Right renal cortex interstitium (tissue), 3 donors: ENCODE measurements around the gene POC5. TPM values are rescaled to one million over a fixed set of nuclear protein-coding genes. Genes with fewer than 3 reads are reported as not detected.
"Not testable (repeated sequence)": the region's sequence is repeated elsewhere in the genome, so short reads cannot be mapped to it uniquely, and the experiment has no call there.

Source experiments
- DNase-seq, 3 donors: peaks; one replicate each; pipeline ENCODE4 v3.0.0-alpha.2; 2013; ENCODE audit warnings: low read depth in 3 of 3, low spot score in 2 of 3
- polyA plus RNA-seq, 3 donors: library from polyadenylated mRNA; unstranded; fragments of 120-200 nt; gene quantifications; one replicate each; pipeline ENCODE4 v1.2.1, GENCODE V29; 2013; ENCODE audit not compliant: insufficient read length in 3 of 3

Gene POC5
- polyA plus RNA-seq, 3 donors = 13.6 to 20.1 (median 20.0) TPM

- DNase-seq = no peak
Measured at GRCh38 chr5:75706775-75707174, 10.5 kb downstream of the POC5 start.

- DNase-seq = no peak
Measured at GRCh38 chr5:75706016-75706415, 11.2 kb downstream of the POC5 start.

- DNase-seq = no peak
Measured at GRCh38 chr5:75701856-75702255, 15.4 kb downstream of the POC5 start.

GRCh38 chr5:75695472-75696351 is 21.5 kb downstream of the POC5 start:
- DNase-seq = not testable (repeated sequence)

GRCh38 chr5:75694781-75695180 is 22.5 kb downstream of the POC5 start:
- DNase-seq = no peak

- DNase-seq = no peak
Measured at GRCh38 chr5:75690669-75691068, 26.6 kb downstream of the POC5 start.

GRCh38 chr5:75686480-75686879 is 30.8 kb downstream of the POC5 start:
- DNase-seq = no peak

GRCh38 chr5:75685141-75685540 is 32.1 kb downstream of the POC5 start:
- DNase-seq = no peak

- DNase-seq = peak in 1 of 3 donors; percentile 33
Measured at GRCh38 chr5:75681125-75681830, 36.0 kb downstream of the POC5 start.

GRCh38 chr5:75678155-75678554 is 39.1 kb downstream of the POC5 start:
- DNase-seq = no peak

GRCh38 chr5:75677607-75678006 is 39.6 kb downstream of the POC5 start:
- no peak for DNase-seq

- DNase-seq = no peak
Measured at GRCh38 chr5:75675783-75676182, 41.5 kb downstream of the POC5 start.

- no peak for DNase-seq
Measured at GRCh38 chr5:75672616-75673015, 44.6 kb downstream of the POC5 start.

GRCh38 chr5:75671506-75671905 is 45.7 kb downstream of the POC5 start:
- DNase-seq = no peak

- peak in 1 of 3 donors; percentile 47 for DNase-seq
Measured at GRCh38 chr5:75670577-75670976, 46.7 kb downstream of the POC5 start.

- DNase-seq = no peak
Measured at GRCh38 chr5:75668977-75669689, 48.1 kb downstream of the POC5 start.

GRCh38 chr5:75668445-75668844 is 48.8 kb downstream of the POC5 start:
- DNase-seq = no peak

- DNase-seq = no peak
Measured at GRCh38 chr5:75667586-75667985, 49.7 kb downstream of the POC5 start.

- DNase-seq = no peak
Measured at GRCh38 chr5:75666801-75667200, 50.4 kb downstream of the POC5 start.

- DNase-seq = no peak
Measured at GRCh38 chr5:75664979-75665378, 52.3 kb downstream of the POC5 start.

GRCh38 chr5:75663579-75664284 is 53.5 kb downstream of the POC5 start:
- no peak for DNase-seq
